ENCODE measurements around the gene RBBP6. TPM values are rescaled to one million over a fixed set of nuclear protein-coding genes. Genes with fewer than 3 reads are reported as not detected.

RBBP6 gene
- total and polyA plus RNA-seq, 9 of the 15 experiments (the other 6 are each of a cell fraction or from before 2014, with no cell fraction given), result 19.2 to 76.6 (median 42.7) TPM

DNA sequence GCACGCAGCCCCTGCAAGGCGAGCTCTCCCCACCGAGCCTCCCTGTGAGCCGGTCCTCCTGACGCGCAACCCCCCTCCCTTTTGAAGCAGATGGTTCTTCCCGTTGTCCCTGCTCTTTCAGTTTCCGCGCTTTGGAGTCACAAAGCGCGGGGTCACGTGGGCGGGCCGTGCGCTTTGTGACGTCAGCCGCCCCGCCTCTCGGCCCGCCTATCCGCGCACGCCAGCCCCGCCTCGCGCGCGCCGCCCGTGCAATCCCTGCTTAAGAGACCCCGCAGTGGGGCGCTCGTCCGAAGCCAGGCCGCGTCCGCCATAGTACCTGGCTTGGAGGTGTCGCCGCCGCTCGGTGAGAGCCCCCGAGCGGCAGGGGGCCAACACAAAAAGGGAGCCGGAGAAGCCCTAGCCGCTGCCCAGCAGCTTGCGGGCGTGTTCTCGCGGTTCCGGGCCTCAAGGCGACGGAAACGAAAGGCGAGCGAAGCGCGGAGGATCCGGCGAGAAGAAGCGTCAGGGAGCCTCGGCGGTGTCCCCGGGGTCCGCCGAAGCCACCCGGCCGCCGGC is at the start of gene RBBP6 (continued):
- TF ChIP-seq NFYB (IDR thresholded peaks at IDR 0.05; ENCODE audit: extremely low read depth, insufficient read length) (no peak), SRSF1 (IDR thresholded peaks at IDR 0.05; ENCODE audit: low read depth, low read length) (no peak), E2F4 (CRISPR knock-in tag; IDR thresholded peaks at IDR 0.05; ENCODE audit: low read depth) (0 out of 2 replicates have a peak, but pooled peaks have one; percentile 55), AFF4 (CRISPR knock-in tag; IDR thresholded peaks at IDR 0.05) (peak; percentile 92), ZNF134 (CRISPR knock-in tag; conservative IDR thresholded peaks at IDR 0.05) (no peak), SMARCA4 (IDR thresholded peaks at IDR 0.05) (peak; percentile 11; the same call in 1 of the 2 replicates), POU5F1 (IDR thresholded peaks at IDR 0.05; ENCODE audit: borderline replicate concordance, low read depth, low read length, partially characterized antibody) (no peak), ARID2 (IDR thresholded peaks at IDR 0.05) (peak; percentile 32; the same call in 1 of the 2 replicates), XRCC5 (IDR thresholded peaks at IDR 0.05; ENCODE audit: low read depth, low read length) (peak; percentile 81; the same call in 1 of the 2 replicates), TAF7 (tag; IDR thresholded peaks at IDR 0.05) (peak; percentile 77), ZEB2 (IDR thresholded peaks at IDR 0.05) (no peak), HMG20B (CRISPR knock-in tag; IDR thresholded peaks at IDR 0.05) (no peak)
- TF ChIP-seq, protein P1, sequence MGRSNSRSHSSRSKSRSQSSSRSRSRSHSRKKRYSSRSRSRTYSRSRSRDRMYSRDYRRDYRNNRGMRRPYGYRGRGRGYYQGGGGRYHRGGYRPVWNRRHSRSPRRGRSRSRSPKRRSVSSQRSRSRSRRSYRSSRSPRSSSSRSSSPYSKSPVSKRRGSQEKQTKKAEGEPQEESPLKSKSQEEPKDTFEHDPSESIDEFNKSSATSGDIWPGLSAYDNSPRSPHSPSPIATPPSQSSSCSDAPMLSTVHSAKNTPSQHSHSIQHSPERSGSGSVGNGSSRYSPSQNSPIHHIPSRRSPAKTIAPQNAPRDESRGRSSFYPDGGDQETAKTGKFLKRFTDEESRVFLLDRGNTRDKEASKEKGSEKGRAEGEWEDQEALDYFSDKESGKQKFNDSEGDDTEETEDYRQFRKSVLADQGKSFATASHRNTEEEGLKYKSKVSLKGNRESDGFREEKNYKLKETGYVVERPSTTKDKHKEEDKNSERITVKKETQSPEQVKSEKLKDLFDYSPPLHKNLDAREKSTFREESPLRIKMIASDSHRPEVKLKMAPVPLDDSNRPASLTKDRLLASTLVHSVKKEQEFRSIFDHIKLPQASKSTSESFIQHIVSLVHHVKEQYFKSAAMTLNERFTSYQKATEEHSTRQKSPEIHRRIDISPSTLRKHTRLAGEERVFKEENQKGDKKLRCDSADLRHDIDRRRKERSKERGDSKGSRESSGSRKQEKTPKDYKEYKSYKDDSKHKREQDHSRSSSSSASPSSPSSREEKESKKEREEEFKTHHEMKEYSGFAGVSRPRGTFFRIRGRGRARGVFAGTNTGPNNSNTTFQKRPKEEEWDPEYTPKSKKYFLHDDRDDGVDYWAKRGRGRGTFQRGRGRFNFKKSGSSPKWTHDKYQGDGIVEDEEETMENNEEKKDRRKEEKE (IDR thresholded peaks at IDR 0.05; ENCODE audit: borderline replicate concordance in 1 of 2, control insufficient read depth in 1 of 2, low read depth in 2 of 2, low read length in 1 of 2), result peak in 1 of 2 experiments; percentile 90; a peak in 2 of 4 replicates
- TF ChIP-seq, protein P2, sequence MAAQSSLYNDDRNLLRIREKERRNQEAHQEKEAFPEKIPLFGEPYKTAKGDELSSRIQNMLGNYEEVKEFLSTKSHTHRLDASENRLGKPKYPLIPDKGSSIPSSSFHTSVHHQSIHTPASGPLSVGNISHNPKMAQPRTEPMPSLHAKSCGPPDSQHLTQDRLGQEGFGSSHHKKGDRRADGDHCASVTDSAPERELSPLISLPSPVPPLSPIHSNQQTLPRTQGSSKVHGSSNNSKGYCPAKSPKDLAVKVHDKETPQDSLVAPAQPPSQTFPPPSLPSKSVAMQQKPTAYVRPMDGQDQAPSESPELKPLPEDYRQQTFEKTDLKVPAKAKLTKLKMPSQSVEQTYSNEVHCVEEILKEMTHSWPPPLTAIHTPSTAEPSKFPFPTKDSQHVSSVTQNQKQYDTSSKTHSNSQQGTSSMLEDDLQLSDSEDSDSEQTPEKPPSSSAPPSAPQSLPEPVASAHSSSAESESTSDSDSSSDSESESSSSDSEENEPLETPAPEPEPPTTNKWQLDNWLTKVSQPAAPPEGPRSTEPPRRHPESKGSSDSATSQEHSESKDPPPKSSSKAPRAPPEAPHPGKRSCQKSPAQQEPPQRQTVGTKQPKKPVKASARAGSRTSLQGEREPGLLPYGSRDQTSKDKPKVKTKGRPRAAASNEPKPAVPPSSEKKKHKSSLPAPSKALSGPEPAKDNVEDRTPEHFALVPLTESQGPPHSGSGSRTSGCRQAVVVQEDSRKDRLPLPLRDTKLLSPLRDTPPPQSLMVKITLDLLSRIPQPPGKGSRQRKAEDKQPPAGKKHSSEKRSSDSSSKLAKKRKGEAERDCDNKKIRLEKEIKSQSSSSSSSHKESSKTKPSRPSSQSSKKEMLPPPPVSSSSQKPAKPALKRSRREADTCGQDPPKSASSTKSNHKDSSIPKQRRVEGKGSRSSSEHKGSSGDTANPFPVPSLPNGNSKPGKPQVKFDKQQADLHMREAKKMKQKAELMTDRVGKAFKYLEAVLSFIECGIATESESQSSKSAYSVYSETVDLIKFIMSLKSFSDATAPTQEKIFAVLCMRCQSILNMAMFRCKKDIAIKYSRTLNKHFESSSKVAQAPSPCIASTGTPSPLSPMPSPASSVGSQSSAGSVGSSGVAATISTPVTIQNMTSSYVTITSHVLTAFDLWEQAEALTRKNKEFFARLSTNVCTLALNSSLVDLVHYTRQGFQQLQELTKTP (IDR thresholded peaks at IDR 0.05; ENCODE audit: low read depth in 1 of 2, partially characterized antibody in 2 of 2), result peak in 1 of 2 experiments; percentile 15
